OCI-LY1 (cell line): ENCODE results near the gene SASH3.

Experiments used
- H2AFZ ChIP-seq: fragments of 200-600 bp; sonication (generic), shearing (Covaris generic); 2 replicates; pipeline ENCODE4 v1.6.0; 2014; ENCODE audit warnings: antibody characterized with exemption, mild to moderate bottlenecking, low read length
- H3F3A ChIP-seq: fragments of 200-600 bp; sonication (generic), shearing (Covaris generic); 2 replicates; pipeline ENCODE4 v1.6.0; 2014; ENCODE audit warnings: mild to moderate bottlenecking, antibody characterized with exemption, low read length, moderate library complexity; ENCODE audit not compliant: insufficient read depth
- H3K27ac ChIP-seq: fragments of 200-600 bp; sonication (generic); 2 replicates; pipeline ENCODE4 v1.5.1; 2014; ENCODE audit warnings: low read length, mixed run types, mild to moderate bottlenecking, low read depth; ENCODE audit not compliant: poor library complexity, severe bottlenecking
- H3K27me3 ChIP-seq: fragments of 200-600 bp; sonication (generic); 2 replicates; pipeline ENCODE4 v1.6.0; 2014; ENCODE audit warnings: antibody characterized with exemption, mild to moderate bottlenecking, low read length, moderate library complexity; ENCODE audit not compliant: insufficient read depth
- H3K36me3 ChIP-seq: fragments of 200-600 bp; sonication (generic); 2 replicates; pipeline ENCODE4 v1.6.1; 2014; ENCODE audit warnings: mild to moderate bottlenecking, antibody characterized with exemption, low read length, moderate library complexity, mixed read lengths; ENCODE audit not compliant: insufficient read depth
- H3K4me1 ChIP-seq: fragments of 200-600 bp; sonication (generic); 2 replicates; pipeline ENCODE4 v1.5.1; 2014; ENCODE audit warnings: mild to moderate bottlenecking, low read length, moderate library complexity; ENCODE audit not compliant: insufficient read depth, severe bottlenecking
- H3K4me2 ChIP-seq: fragments of 200-600 bp; sonication (generic), shearing (Covaris generic); 2 replicates; pipeline ENCODE4 v1.6.1; 2014; ENCODE audit warnings: low read length
- H3K4me3 ChIP-seq: fragments of 200-600 bp; sonication (generic); 2 replicates; pipeline ENCODE4 v1.5.1; 2014; ENCODE audit warnings: low read length, low read depth, mild to moderate bottlenecking, mixed read lengths; ENCODE audit not compliant: poor library complexity, severe bottlenecking
- H3K79me2 ChIP-seq: fragments of 200-600 bp; shearing (Covaris generic); 2 replicates; pipeline ENCODE4 v1.6.1; 2016; ENCODE audit warnings: mixed run types, low read length, mixed read lengths; ENCODE audit not compliant: insufficient read depth
- H3K9ac ChIP-seq: fragments of 200-600 bp; sonication (generic), shearing (Covaris generic); 2 replicates; pipeline ENCODE4 v1.6.1; 2014; ENCODE audit warnings: mild to moderate bottlenecking, low read length, mixed read lengths
- H3K9me2 ChIP-seq: fragments of 200-600 bp; sonication (generic), shearing (Covaris generic); 2 replicates; pipeline ENCODE4 v1.6.1; 2014; ENCODE audit warnings: low read depth, mild to moderate bottlenecking, low read length, mixed read lengths
- H3K9me3 ChIP-seq: fragments of 200-600 bp; shearing (Covaris generic); 2 replicates; pipeline ENCODE4 v1.6.1; 2014; ENCODE audit warnings: low read length, mixed read lengths
- H4K20me1 ChIP-seq: fragments of 200-600 bp; sonication (generic), shearing (Covaris generic); 2 replicates; pipeline ENCODE4 v1.6.0; 2016; ENCODE audit warnings: mild to moderate bottlenecking, low read length; ENCODE audit not compliant: insufficient read depth
- CTCF ChIP-seq: fragments of 200-600 bp; sonication (generic), shearing (Covaris generic); IDR thresholded peaks from 2 replicates; pipeline ENCODE4 v1.5.1; 2017; ENCODE audit warnings: mild to moderate bottlenecking, antibody characterized with exemption, low read length, moderate library complexity, mixed read lengths
- EZH2 ChIP-seq: fragments of 200-600 bp; sonication (generic), shearing (Covaris generic); IDR thresholded peaks from 2 replicates; pipeline ENCODE4 v1.8.0; 2017; ENCODE audit warnings: borderline replicate concordance, mixed run types, mild to moderate bottlenecking, antibody characterized with exemption, low read length, moderate library complexity, mixed read lengths

SASH3 gene

DNA sequence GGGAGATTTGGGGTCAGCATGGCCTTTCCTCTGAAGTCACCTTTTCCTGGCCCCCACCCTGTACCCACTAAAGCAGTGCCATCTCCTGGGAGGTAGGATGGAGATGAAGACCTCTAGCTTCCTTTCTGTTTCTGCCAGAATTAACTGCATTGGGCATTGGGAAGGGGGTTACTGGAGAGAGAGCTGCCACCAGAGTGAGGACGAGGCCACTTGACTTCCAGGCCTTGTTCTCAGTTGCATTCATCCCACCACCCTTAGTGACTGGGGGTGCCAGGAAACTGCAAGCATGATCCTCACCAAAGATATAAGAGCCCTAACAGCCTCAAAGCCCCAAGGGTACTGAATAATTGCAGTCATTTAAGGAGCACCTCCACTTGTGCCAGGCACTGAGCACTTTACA is 15.8 kb downstream of the SASH3 start:
- Histone ChIP-seq H3K36me3 (peaks cover 65% of the 10 kb centered on the region), H4K20me1 (no peaks in the 10 kb centered on the region), H3K4me1 (no peaks in the 10 kb centered on the region), H3K27ac (no peak overlapping the region), H3K9me2 (no peaks in the 10 kb centered on the region), H3K79me2 (no peaks in the 10 kb centered on the region), H3K9me3 (no peaks in the 10 kb centered on the region), H3K27me3 (no peaks in the 10 kb centered on the region), H3K4me2 (no peak overlapping the region), H3K9ac (no peak overlapping the region), H3F3A (no peaks in the 10 kb centered on the region), H3K4me3 (no peak overlapping the region), H2AFZ (no peak overlapping the region)
- TF ChIP-seq CTCF = no peak
- TF ChIP-seq EZH2 = no peak

DNA sequence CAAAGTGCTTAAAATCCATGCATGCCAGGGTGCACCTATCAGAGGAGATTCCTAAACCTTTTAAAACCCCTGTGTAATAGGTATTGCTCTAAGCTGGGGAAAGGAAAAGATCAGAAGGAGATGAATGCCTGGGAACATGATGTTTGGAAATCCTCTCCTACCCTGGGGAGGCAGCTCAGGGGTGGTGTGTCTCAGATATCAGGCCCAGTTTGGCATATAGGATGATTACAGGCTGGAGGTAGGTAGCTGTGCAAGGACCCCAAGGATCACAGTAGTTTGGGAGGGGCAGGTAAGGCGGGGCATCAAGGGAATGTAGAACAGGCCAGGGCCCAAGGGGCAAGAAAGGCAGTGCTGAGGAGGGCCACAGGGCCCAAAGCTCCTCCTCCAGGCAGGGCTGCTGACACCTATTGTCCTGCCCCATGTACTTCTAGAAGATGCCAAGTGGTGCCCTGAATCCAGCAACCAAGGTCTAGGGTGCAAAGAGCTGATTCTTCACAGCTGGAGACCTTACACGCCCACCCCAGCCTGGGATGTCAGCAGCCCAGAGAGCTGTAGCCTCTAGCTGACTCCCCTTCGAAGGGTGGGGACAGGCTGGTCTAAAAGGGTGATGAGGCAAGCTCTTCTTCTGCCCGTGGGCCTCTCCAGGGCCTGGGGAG is 17.6 kb downstream of the SASH3 start:
- H3K4me3 ChIP-seq = no peak overlapping the region
- H3K27me3 ChIP-seq = no peaks in the 10 kb centered on the region
- H3K27ac ChIP-seq = no peak overlapping the region
- no peaks in the 10 kb centered on the region for H3K9me3 ChIP-seq
- H3K36me3 ChIP-seq = peaks cover 47% of the 10 kb centered on the region
- H3K4me2 ChIP-seq = no peak overlapping the region
- no peaks in the 10 kb centered on the region for H3K9me2 ChIP-seq
- H2AFZ ChIP-seq = no peak overlapping the region
- H3F3A ChIP-seq = no peaks in the 10 kb centered on the region
- H3K4me1 ChIP-seq = no peaks in the 10 kb centered on the region
- H3K9ac ChIP-seq = no peak overlapping the region
- no peaks in the 10 kb centered on the region for H3K79me2 ChIP-seq
- no peaks in the 10 kb centered on the region for H4K20me1 ChIP-seq
- TF ChIP-seq EZH2 = no peak
- TF ChIP-seq CTCF = no peak

DNA sequence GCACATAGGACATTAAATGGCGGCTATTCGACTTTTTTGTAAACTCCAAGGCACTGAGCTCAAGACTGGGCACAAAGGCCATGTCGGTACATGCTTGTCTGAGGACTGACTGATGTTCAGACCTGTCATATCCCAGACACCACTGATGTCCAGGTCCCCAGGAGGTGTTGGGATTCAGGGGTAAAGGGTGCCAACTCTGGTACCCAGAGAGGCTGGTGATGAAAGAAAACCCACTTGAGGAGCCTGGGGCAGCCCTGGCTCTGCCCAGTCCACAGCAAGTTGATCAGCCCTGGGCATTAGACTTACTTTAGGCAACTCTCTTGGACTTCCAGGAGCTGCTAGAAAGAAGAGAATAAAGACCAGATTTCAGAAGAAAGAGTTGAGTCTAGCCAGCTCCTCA is 18.7 kb downstream of the SASH3 start:
- no peak overlapping the region for H3K4me2 ChIP-seq
- no peak overlapping the region for H2AFZ ChIP-seq
- no peaks in the 10 kb centered on the region for H3K79me2 ChIP-seq
- no peaks in the 10 kb centered on the region for H3F3A ChIP-seq
- no peaks in the 10 kb centered on the region for H3K27me3 ChIP-seq
- no peaks in the 10 kb centered on the region for H3K9me2 ChIP-seq
- H3K4me3 ChIP-seq = no peak overlapping the region
- peaks cover 36% of the 10 kb centered on the region for H3K36me3 ChIP-seq
- no peaks in the 10 kb centered on the region for H3K4me1 ChIP-seq
- H3K9me3 ChIP-seq = no peaks in the 10 kb centered on the region
- no peak overlapping the region for H3K27ac ChIP-seq
- no peak overlapping the region for H3K9ac ChIP-seq
- TF ChIP-seq CTCF = no peak
- no peak for TF ChIP-seq EZH2
- no peaks in the 10 kb centered on the region for H4K20me1 ChIP-seq
